Stimulated activated CD4-positive, alpha-beta T cell treated with anti-CD3 and anti-CD28 coated beads, TNF-alpha, amount 100 ng/mL, for 24 hours (primary cell): Measurements from ENCODE around the gene CHMP4A.

Experiments used
- DNase-seq, 3 experiments: peaks; one replicate each; pipeline ENCODE4 v3.0.0-alpha.2; 2020; ENCODE audit warnings: low read depth in 3 of 3

The CHMP4A gene

DNA sequence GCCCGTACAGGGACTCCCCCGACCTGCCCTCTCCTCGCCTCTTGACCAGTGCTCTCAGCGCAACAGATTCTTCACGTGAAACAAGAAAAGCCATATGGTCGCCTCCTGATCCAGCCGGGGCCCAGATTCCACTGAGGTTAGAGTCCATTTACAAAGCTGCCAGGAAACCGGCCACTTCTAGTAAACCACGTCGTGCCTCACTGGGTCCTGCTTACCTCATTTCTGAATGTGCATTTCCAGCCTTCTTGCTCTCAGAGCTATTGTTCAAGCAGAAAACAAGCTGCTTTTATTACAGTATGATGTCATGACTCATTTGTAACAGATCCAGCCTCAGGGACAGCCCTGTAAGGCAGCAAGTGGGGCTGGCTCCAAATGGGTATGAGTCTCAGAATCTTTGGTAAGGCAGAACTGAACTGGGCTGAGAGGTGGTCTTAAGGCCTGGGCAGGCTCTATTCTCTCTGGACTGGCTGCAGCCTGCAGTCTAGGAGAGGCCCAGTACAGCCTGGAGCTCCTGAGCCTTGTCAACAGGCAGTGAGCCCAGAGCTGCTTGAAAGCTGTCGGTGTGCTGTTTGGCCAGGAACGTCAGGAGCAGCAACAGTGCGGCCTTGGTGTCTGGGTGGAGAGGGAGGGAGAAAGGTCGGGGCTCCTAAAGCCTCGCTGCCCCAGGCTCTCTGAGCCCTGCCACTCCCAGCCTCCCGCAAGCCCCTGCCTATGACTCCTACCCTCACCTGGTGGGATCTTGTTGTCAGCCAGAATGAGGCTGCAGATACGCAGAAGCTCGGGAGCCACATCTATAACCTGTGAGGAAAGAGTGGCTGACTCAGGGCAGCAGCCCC is 33.1 kb downstream of the CHMP4A start:
- DNase-seq: no peak

- no peak for DNase-seq
These were observed 33.9 kb downstream of the CHMP4A start for GRCh38 chr14:24179294-24179960.

GRCh38 chr14:24178399-24179178 is 34.7 kb downstream of the CHMP4A start:
- no peak for DNase-seq

GRCh38 chr14:24177891-24178290 is 35.4 kb downstream of the CHMP4A start:
- no peak for DNase-seq

DNA sequence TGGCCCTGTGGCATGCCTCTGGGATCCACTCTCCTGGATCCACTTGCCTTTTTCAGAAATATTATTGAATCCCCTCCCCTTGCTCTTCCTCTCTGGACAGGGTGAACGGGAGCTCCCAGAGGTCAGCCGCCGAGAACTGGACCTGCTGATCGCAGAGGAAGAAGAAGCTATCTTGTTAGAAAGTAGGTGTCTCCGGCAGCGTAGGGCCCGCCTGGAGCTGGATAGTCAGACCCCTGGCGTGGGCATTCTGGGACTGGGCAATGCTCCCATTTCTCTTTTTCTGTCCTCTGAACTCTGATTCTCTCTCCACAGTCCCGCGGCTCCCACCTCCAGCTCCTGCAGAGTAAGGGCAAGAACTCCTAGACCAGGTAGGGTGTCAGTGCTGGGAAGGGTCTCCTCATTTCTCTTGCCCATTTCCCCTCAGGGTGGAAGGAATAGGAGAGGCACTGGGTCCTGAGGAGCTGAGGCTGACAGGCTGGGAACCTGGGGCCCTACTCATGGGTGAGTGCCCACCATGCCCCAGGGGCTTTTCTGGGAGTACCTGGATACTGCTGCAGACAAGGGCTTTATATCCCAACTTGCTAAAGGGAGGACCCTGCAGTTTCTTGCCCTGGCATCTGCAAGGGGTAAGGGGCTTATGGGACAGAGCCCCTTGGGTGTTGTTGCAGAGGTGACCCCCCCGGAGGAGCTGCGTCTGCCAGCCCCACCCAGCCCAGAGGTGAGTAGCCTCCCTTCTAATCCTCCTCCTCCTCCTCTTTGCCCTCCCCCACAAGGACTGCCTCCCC is 36.1 kb downstream of the CHMP4A start:
- no peak for DNase-seq

DNA sequence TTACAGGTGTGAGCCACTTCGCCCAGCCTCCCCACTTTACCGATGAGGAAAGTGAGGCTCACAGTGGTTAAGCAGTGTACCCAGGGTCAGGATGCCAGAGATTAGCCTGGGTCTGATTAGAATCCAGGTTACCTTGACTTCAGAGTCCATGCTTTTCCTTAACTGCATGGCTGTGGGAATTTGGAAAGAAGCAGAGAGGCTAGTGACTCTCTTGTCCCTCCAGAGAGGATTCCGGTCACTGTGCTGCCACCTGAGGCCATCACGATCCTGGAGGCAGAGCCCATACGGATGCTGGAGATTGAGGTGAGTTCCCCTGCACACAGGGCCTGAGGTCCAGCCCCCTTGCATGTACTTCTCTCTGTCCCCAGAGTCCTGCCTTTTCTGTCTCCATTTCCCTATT is 36.7 kb downstream of the CHMP4A start:
- no peak for DNase-seq

DNA sequence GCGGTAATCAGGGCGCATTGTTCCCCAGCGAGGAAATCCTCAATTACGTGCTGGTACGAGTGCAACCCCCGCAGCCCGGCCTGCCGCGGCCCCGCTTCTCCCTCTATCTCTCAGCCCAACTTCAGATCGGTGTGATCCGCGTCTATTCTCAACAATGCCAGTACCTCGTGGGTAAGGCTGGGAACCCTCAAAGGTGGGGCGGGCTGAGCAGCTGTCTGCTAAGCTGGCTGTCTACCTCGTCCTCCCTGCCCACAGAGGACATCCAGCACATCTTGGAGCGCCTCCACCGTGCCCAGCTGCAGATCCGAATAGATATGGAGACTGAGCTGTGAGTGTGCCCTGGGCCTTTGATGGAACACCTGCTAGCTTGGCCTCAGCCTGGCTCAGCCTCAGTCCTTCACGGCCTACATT is 40.4 kb downstream of the CHMP4A start:
- no peak for DNase-seq

GRCh38 chr14:24172261-24172860 is 40.9 kb downstream of the CHMP4A start:
- no peak for DNase-seq

DNA sequence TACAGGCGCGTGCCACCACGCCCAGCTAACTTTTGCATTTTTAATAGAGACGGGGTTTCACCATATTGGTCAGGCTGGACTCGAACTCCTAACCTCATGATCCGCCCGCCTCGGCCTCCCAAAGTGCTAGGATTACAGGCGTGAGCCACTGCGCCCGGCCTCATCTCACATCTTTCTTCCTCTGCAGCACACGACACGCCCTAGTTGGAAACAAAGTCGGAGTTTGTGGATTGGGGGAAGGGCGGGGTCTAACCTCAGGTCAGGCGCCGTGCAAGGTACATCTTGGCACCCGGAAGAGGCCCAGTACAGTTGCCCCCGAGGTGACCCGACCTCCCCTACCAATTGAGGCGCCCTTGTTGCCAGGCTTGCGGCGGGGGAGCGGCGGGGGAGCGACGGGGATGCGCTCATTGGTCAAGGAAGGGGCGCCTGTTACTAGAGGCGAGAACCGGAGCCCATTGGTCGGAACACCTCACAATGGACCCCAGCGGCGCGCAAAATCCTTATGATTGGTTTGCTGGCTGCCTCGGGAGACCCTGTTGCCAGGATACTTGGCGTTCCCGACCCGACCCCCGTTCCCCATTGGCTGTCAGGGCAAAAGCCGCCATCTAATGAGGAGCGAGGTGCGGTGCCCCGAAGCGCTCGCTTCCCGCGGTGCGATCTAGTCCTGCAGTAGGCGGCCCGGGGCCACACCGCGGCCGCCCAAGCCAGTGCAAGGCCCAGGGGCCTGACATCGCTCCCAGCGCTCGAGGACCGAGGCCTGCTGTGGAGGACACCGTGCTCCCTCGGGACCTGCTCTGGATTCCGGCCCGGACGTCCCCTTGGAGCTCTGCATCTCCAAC is 41.6 kb downstream of the CHMP4A start, which contains the start of gene REC8:
REC8 (plus strand) TSS at position 659 of the 839 bp plus-strand sequence. CDS start 473 bp downstream, outside the sequence.
- DNase-seq: peak in 2 of 3 experiments; percentile 36 to 70

DNA sequence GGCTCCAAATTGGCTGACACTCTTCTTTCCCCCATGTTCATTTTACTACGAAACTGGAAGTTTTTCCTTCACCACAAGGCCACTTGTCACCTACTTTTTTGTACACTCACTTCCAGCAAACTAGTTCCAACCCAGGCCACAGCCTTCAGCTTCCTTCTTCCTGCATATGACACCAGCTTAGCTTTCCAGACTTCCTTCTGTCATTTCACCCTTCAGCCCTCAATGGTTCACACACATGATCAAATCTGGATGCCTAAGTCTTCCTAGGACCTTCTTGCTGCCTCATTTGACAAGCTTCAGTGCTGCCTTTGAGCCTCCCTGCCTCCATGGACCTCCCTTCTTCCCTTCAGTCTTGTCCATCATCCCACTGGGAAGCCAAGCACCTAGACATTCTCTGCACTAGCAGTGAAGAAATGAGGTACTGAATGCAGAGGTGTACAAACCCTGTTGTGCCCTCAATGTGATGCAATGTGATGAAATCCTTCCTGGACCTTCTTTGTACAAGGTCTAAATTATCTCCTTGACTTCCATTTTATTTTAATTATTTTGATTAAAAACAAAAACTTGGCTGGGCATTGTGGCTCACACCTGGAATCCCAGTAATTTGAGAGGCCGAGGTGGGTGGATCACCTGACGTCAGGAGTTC is 45.7 kb downstream of the CHMP4A start:
- DNase-seq: no peak

GRCh38 chr14:24165785-24166184 is 47.5 kb downstream of the CHMP4A start:
- no peak for DNase-seq

GRCh38 chr14:24164518-24164991 is 48.7 kb downstream of the CHMP4A start:
- no peak for DNase-seq

DNA sequence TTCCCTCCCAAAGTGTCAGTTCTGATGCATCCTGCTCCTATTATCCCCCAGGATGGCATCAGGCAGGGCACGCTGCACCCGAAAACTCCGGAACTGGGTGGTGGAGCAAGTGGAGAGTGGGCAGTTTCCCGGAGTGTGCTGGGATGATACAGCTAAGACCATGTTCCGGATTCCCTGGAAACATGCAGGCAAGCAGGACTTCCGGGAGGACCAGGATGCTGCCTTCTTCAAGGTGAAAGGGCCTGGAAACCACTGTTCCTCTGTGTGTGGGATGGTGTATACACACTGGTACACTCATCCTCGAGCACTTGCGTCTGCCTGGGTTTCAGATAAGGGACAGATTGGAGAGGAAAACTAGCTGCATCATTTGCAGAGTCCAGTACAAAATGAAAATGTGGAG is 51.2 kb downstream of the CHMP4A start:
- no peak for DNase-seq

- DNase-seq: peak; percentile 97 to 99 (median 98)
These were observed 52.2 kb downstream of the CHMP4A start, which contains the start of gene IRF9 for GRCh38 chr14:24160850-24161804. IRF9 (plus strand) TSS chr14:24161265; CDS start chr14:24162145, 880 bp downstream.

DNA sequence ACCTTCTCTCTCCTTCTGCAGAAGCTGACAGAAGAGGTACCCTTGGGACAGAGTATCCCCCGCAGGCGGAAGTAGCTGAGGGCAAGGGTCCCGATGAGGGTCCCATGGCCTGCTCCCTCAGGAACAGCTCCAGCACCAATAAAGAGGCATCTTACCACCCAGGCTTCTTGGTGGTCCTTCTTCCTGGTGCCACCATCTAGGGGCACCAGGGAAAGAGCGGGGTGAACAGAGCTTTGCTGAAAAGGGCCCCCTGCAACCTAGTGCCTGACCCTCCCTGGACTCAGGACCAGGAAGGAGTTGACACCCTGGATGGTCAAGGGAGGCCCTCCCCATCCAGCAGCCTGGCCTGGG is 52.8 kb downstream of the CHMP4A start:
- no peak for DNase-seq

DNA sequence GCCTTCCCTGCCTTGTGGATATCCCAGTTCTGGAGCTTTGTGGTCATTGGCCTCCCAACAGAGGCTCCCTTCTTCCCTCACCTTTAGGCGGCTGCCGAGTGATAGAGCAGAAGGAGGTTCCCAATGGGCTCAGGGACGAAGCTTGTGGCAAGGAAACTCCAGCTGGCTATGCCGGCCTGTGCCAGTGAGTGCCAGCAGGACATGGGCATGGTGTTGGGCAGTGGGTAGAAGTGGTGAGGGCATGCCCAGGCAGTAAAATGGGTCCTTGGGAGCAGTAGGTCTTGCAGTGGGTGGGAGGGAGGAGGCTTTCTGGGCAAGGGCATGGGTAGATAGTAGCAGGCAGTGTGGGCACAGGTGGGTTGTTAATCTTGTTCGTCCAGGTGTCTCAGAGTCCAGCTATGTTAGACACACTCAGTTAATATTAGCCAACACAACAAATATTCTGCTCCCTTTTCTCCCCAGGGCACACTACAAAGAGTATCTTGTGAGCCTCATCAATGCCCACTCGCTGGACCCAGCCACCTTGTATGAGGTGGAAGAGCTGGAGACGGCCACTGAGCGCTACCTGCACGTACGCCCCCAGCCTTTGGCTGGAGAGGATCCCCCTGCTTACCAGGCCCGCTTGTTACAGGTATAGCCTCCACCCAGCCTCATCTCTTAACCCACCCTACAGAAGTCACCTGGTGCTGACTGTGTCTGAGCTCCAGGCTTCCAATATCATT is 53.4 kb downstream of the CHMP4A start:
- DNase-seq: no peak
